ENCODE measurements around the gene CAVIN2. TPM values are rescaled to one million over a fixed set of nuclear protein-coding genes. Genes with fewer than 3 reads are reported as not detected.

CAVIN2 gene, protein sequence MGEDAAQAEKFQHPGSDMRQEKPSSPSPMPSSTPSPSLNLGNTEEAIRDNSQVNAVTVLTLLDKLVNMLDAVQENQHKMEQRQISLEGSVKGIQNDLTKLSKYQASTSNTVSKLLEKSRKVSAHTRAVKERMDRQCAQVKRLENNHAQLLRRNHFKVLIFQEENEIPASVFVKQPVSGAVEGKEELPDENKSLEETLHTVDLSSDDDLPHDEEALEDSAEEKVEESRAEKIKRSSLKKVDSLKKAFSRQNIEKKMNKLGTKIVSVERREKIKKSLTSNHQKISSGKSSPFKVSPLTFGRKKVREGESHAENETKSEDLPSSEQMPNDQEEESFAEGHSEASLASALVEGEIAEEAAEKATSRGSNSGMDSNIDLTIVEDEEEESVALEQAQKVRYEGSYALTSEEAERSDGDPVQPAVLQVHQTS
- 21.0 and 22.8 TPM in 2 replicates for total RNA-seq

DNA sequence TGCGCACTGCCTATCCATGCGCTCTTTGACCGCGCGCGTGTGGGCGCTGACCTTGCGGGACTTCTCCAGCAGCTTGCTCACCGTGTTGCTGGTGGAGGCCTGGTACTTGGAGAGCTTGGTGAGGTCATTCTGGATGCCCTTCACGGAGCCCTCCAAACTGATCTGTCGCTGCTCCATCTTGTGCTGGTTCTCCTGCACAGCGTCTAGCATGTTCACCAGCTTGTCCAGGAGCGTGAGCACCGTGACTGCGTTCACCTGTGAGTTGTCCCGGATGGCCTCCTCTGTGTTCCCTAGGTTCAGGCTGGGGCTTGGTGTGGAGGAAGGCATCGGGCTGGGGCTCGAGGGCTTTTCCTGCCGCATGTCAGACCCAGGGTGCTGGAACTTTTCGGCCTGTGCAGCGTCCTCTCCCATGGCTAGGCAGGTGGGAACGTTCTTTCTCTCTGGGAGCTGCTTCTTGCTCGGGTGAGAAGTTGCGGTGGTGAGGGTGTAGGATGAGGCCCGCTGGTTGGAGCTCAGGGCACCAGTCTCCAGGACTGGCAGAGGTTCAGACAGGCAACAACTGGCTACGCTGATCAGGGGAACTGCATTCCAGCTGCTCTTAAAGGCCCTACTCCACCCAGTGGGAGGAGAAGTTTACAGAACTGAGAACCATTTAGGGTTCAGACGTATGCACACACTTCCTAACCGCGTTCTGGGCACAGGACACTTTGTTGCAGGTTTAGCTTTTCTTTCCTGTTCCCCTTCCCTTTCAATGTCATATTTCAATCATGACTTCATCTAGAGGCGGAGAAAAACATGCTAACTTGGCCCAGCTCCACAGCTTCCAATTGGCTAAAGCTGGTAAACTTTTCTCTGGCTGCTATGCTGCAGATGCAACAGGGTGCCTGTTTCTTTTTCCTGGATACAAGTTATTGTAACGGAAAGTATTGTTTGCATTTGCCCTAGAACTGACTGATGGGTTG lies at the start of gene CAVIN2:
TSS of gene CAVIN2 (minus strand) at position 574 of the 962 bp plus-strand sequence. CDS start at position 411, 163 bp downstream.

Other genes with a start within 250 kb of the CAVIN2 start
- gene NABP1, start 169.0 kb downstream of the CAVIN2 start, total RNA-seq = 56.4 and 83.4 TPM in 2 replicates

Measured in smooth muscle cell of trachea (primary cell).